ENCODE results near the gene IL34.

Gene IL34

DNA sequence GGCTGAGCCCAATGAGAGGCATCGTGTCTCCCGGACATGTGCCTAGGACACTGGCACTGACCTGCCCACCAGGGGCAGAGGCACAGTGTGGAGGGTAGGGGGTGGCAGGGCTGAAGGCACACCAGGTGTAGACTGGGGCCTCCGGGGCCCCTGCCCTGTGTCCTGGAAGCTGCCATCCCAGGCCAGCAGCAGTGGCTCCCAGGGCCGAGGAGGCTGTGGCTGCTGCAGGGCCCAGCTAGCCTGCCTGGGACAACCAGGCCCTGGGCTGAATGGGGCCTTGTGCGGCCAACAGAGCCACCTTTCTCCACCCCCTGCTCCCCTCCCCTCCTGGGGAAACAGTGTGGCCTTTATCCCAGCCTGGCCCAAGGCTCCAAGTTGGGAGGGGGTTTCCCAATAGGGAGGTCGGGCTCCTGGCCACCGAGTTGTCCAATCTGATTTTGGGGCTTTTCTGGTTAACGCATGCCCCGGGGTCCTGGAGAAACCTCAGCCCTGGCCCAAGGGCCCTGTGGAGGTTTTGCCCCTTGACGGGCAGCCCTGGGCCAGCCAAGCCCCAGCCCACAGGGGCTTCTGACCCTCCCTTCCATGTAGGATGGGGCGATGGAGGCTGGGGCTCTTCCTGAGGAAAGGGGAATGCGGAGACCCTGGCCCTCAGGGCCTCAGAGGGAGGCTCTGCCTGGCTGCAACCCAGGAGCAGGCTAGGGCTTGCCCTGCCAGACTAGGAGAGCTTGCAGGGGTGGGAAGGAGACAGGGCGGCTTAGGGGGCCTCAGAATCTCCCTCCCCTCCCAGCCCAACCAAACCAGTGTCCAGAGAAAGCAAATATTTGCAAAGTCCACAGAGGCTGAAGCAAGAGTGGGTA lies 35.3 kb downstream of the IL34 start:
- peaks cover 24% of the 10 kb centered on the region for H3K27me3 ChIP-seq
- H3K36me3 ChIP-seq, result no peaks in the 10 kb centered on the region
- no peaks in the 10 kb centered on the region for H3K9me3 ChIP-seq
- H3K4me3 ChIP-seq (ENCODE audit: low read depth in 1 of 2, low read length in 1 of 2), result no peak overlapping the region
- peaks cover 8 to 9% of the 10 kb centered on the region in 2 experiments for H3K4me1 ChIP-seq (ENCODE audit: control insufficient read depth in 1 of 2, insufficient read depth in 1 of 2, low read depth in 1 of 2, low read length in 1 of 2)
- no peak for TF ChIP-seq CTCF (IDR thresholded peaks at IDR 0.05)
- no peak overlapping the region for H3K27ac ChIP-seq

DNA sequence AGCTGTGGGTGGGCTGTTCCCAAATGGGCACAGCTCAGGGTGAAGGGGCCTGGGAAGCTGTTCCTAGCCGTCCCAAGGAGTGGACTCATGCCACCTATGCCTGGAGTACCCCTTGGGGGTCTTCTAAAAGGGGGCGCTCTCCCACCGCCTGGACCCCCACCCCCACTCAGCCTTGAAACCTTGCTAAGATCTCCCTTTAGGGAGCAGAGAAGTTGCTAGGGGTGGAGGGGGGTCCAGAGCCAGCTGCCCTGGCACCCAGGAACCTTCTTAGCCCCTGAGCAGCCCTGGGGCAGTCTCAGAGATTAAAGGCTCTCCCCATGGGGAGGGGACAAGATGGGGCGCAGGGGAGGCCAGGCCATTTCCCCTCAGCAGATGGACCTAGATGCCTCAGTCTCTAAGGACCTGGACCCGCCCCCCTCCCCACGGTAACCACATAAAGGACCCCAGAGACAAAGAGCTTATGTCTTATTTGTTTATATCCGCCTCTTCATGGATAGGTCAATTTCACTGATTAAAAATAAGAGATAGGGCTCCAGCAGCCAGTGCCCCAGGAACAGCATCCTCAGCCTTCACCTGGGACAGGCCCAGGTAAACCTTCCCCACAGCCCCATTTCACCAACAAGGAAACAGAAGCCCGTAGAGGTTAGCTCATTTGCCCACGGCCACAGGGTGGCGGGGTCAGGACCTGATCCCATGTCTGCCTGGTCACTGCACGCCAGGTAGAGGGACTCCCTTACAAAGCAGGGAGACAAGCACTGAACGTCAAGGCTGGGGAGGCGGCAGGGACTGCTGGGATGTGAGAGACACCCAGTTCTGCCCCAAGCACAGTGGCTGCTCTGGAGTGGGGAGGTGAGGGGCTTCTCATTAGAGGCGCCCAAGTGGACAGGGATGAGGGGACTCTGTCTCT lies 36.1 kb downstream of the IL34 start:
- Histone ChIP-seq H3K4me3 (ENCODE audit: low read depth in 1 of 2, low read length in 1 of 2) (no peak overlapping the region), H3K4me1 (ENCODE audit: control insufficient read depth in 1 of 2, insufficient read depth in 1 of 2, low read depth in 1 of 2, low read length in 1 of 2) (peaks cover 8 to 9% of the 10 kb centered on the region in 2 experiments), H3K36me3 (peaks cover 6% of the 10 kb centered on the region), H3K9me3 (no peaks in the 10 kb centered on the region), H3K27me3 (peaks cover 31% of the 10 kb centered on the region), H3K27ac (no peak overlapping the region)
- no peak for TF ChIP-seq CTCF (IDR thresholded peaks at IDR 0.05)

DNA sequence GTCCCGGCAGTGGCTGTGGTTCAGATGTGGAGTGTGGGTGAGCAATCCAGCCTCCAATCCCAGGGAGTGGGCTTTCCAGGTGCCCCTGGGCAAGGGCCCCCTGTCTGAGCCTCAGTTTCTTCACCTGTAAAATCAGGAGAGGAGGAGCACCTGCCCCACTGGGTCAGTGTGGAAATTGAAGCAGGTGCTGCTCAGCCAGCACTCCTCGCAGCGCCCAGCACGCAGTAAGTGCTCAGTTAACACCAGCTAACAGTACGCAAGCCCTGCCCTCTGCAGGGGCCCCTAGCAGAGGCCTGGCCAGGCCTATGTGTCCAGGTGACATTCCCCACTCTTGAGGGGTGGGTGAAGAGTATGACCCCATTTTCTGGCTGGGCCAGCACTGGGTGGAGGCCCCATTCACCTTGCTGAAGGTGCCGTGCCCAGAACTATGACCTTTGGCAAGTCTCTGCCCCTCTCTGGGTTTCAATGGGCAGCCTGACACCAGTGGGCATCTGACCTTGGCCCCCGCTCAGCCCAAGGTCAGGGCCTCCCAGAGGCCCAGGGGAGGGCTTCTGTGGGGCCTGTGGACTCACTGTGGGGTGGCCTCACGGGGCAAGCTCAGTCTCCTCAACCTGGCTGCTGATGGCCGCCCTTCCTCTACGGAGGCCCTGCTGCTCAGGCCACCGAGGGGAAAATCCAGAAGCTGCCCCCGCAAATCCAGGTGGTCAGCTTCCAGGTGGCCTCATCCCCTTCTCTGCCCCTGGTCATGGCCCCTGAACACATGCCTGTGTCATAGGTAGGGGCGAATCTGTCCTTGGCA lies 37.0 kb downstream of the IL34 start:
- Histone ChIP-seq H3K27me3 (peaks cover 31% of the 10 kb centered on the region), H3K9me3 (no peaks in the 10 kb centered on the region), H3K36me3 (peaks cover 15% of the 10 kb centered on the region), H3K4me3 (ENCODE audit: low read depth in 1 of 2, low read length in 1 of 2) (no peak overlapping the region), H3K27ac (no peak overlapping the region), H3K4me1 (ENCODE audit: control insufficient read depth in 1 of 2, insufficient read depth in 1 of 2, low read depth in 1 of 2, low read length in 1 of 2) (peaks cover 8 to 9% of the 10 kb centered on the region in 2 experiments)
- TF ChIP-seq CTCF (IDR thresholded peaks at IDR 0.05), result no peak

- H3K36me3 ChIP-seq, result peaks cover 24% of the 10 kb centered on the region
- peaks cover 8 to 9% of the 10 kb centered on the region in 2 experiments for H3K4me1 ChIP-seq (ENCODE audit: control insufficient read depth in 1 of 2, insufficient read depth in 1 of 2, low read depth in 1 of 2, low read length in 1 of 2)
- no peaks in the 10 kb centered on the region for H3K9me3 ChIP-seq
- H3K4me3 ChIP-seq (ENCODE audit: low read depth in 1 of 2, low read length in 1 of 2), result no peak overlapping the region
- H3K27me3 ChIP-seq, result peaks cover 31% of the 10 kb centered on the region
- H3K27ac ChIP-seq, result no peak overlapping the region
- no peak for TF ChIP-seq CTCF (IDR thresholded peaks at IDR 0.05)
These were observed 38.0 kb downstream of the IL34 start for GRCh38 chr16:70684146-70685060.
